Suprapubic skin (tissue), 4 donors: ENCODE data around the gene CDK11A. TPM values are rescaled to one million over a fixed set of nuclear protein-coding genes. Genes with fewer than 3 reads are reported as not detected.
"Not testable (repeated sequence)": the region's sequence is repeated elsewhere in the genome, so short reads cannot be mapped to it uniquely, and the experiment has no call there.

Experiments
- DNase-seq, 2 donors: peaks; one replicate each; pipeline ENCODE4 v3.0.0-alpha.2; 2019; ENCODE audit warnings: low spot score in 2 of 2
- H3K27ac ChIP-seq: fragments of 200-600 bp; sonication (generic); one replicate; pipeline ENCODE4 v1.5.1; 2019
- H3K27me3 ChIP-seq: fragments of 200-600 bp; sonication (generic); one replicate; pipeline ENCODE4 v1.5.1; 2019
- H3K36me3 ChIP-seq: fragments of 200-600 bp; sonication (generic); one replicate; pipeline ENCODE4 v1.5.1; 2019
- H3K4me1 ChIP-seq: fragments of 200-600 bp; sonication (generic); one replicate; pipeline ENCODE4 v1.5.1; 2019
- H3K4me3 ChIP-seq: fragments of 200-600 bp; sonication (generic); one replicate; pipeline ENCODE4 v1.5.1; 2019; ENCODE audit warnings: mild to moderate bottlenecking
- H3K9me3 ChIP-seq: fragments of 200-600 bp; sonication (generic); one replicate; pipeline ENCODE4 v1.5.1; 2019
- CTCF ChIP-seq, 2 donors: fragments of 200-600 bp in 1 of 2; fragments of 450-650 bp in 1 of 2; sonication (generic) in 1 of 2; IDR thresholded peaks; one replicate each; pipeline ENCODE4 v1.5.1; 2016 to 2019; ENCODE audit warnings: antibody characterized with exemption in 2 of 2, mild to moderate bottlenecking in 1 of 2, moderate library complexity in 1 of 2
- EP300 ChIP-seq: sonication (generic); formaldehyde crosslinking; IDR thresholded peaks from one replicate; pipeline ENCODE4 v1.6.1; 2017; ENCODE audit warnings: antibody characterized with exemption
- POLR2A ChIP-seq, 2 donors: fragments of 450-650 bp; IDR thresholded peaks; one replicate each; pipeline ENCODE4 v1.6.1; 2017; ENCODE audit warnings: antibody characterized with exemption in 2 of 2, mild to moderate bottlenecking in 2 of 2, moderate library complexity in 2 of 2
- POLR2AphosphoS5 ChIP-seq, 3 donors: sonication (generic); formaldehyde crosslinking; IDR thresholded peaks; one replicate each; pipeline ENCODE4 v1.6.1; 2017; ENCODE audit warnings: antibody characterized with exemption in 3 of 3
- WGBS: methylation state at CpG from one replicate; pipeline ENCODE4 v1.1.5; 2018; 5-methylcytosine and 5-hydroxymethylcytosine counted together
- total RNA-seq, 4 donors: library from RNA; depleted of rRNA; stranded (reverse); fragments of >200 nt; gene quantifications; one replicate each; pipeline ENCODE4 v1.1.0, GENCODE V29; 2016

CDK11A gene
- total RNA-seq, 4 donors from 2014 or later: 23.6 to 136 (median 53.4) TPM

- no peak for TF ChIP-seq CTCF (IDR thresholded peaks at IDR 0.05)
- TF ChIP-seq EP300: no peak
- no peak for TF ChIP-seq POLR2A (IDR thresholded peaks at IDR 0.05)
- no peak for TF ChIP-seq POLR2AphosphoS5 (IDR thresholded peaks at IDR 0.05)
- Histone ChIP-seq H3K36me3 (peaks cover 41% of the 10 kb centered on the region), H3K4me1 (peaks cover 6% of the 10 kb centered on the region), H3K4me3 (no peak overlapping the region), H3K27ac (no peak overlapping the region), H3K27me3 (no peaks in the 10 kb centered on the region), H3K9me3 (no peaks in the 10 kb centered on the region)
- 86% methylated on average over 11 of the region's 27 CpGs for WGBS
- peak in 1 of 2 donors; percentile 52 for DNase-seq
Measured at GRCh38 chr1:1664941-1665814, 59.0 kb downstream of the CDK11A start.

- not testable (repeated sequence) for H3K4me3 ChIP-seq, DNase-seq, H3K27me3 ChIP-seq, H3K9me3 ChIP-seq, H3K27ac ChIP-seq
- peaks cover 33% of the 10 kb centered on the region for H3K36me3 ChIP-seq
- H3K4me1 ChIP-seq: peaks cover 11% of the 10 kb centered on the region
- 50% methylated on average over 1 of the region's 11 CpGs for WGBS
Measured at GRCh38 chr1:1664318-1664717, 59.8 kb downstream of the CDK11A start.

GRCh38 chr1:1662830-1663560 lies 61.2 kb downstream of the CDK11A start:
- Histone ChIP-seq H3K36me3 (peaks cover 25% of the 10 kb centered on the region), H3K4me1 (peaks cover 12% of the 10 kb centered on the region), H3K27ac (peak overlapping the region; percentile 68)
- WGBS: 54% methylated on average over 15 of the region's 15 CpGs
- H3K27me3 ChIP-seq, H3K4me3 ChIP-seq, H3K9me3 ChIP-seq: not testable (repeated sequence)
- peak in 1 of 2 donors; percentile 75 for DNase-seq

- peaks cover 22% of the 10 kb centered on the region for H3K36me3 ChIP-seq
- H3K9me3 ChIP-seq, H3K4me3 ChIP-seq, H3K27me3 ChIP-seq, DNase-seq: not testable (repeated sequence)
- H3K27ac ChIP-seq: peak overlapping the region; percentile 68
- peaks cover 15% of the 10 kb centered on the region for H3K4me1 ChIP-seq
- WGBS: 53% methylated on average over 7 of the region's 9 CpGs
Measured at GRCh38 chr1:1662392-1662791, 61.8 kb downstream of the CDK11A start.

GRCh38 chr1:1658583-1659549 lies 65.3 kb downstream of the CDK11A start, which contains the start of gene CDK11B:
CDK11B (minus strand) TSS chr1:1659004; CDS start chr1:1657485, 1,519 bp downstream.
- not testable (repeated sequence) for H3K27me3 ChIP-seq, H3K9me3 ChIP-seq
- Histone ChIP-seq H3K36me3 (peaks cover 24% of the 10 kb centered on the region), H3K4me3 (peak within 1 kb of the TSS; percentile 83), H3K27ac (peak within 1 kb of the TSS; percentile 100), H3K4me1 (peaks cover 21% of the 10 kb centered on the region)
- under 1% methylated on average over 23 of the region's 96 CpGs for WGBS
- peak; percentile 23 to 87 (median 79) for TF ChIP-seq POLR2AphosphoS5 (IDR thresholded peaks at IDR 0.05)
- TF ChIP-seq CTCF (IDR thresholded peaks at IDR 0.05): peak in 1 of 2 donors; percentile 23
- peak in 1 of 2 donors; percentile 60 for TF ChIP-seq POLR2A (IDR thresholded peaks at IDR 0.05)
- DNase-seq: peak; percentile 93 to 96

Other genes starting within 250 kb of the CDK11A start
- 10 to 100 TPM; 15.0 to 23.2 (median 19.7) TPM for gene ATAD3A, start 212.2 kb downstream of the CDK11A start, total RNA-seq
- 1 to 10 TPM in 3 of 4 donors, not detected in 1; 1.0 to 1.7 (median 1.1) TPM for gene TMEM240, start 183.7 kb downstream of the CDK11A start, total RNA-seq
- 100 to 1,000 TPM; 102 to 115 (median 109) TPM for gene SSU72, start 149.5 kb downstream of the CDK11A start, total RNA-seq
- gene FNDC10, start 124.2 kb downstream of the CDK11A start, total RNA-seq: 10 to 100 TPM in 3 of 4 donors, 1 to 10 TPM in 1; 9.0 to 26.2 (median 24.5) TPM
- gene MIB2, start 108.9 kb downstream of the CDK11A start, total RNA-seq: 100 to 1,000 TPM; 131 to 212 (median 154) TPM
- gene MMP23B, start 92.2 kb downstream of the CDK11A start, total RNA-seq: 1 to 10 TPM; 1.7 to 3.1 (median 2.9) TPM
- gene CDK11B, start 65.4 kb downstream of the CDK11A start, total RNA-seq: 10 to 100 TPM; 18.1 to 28.6 (median 23.3) TPM
- gene SLC35E2B, start 31.6 kb downstream of the CDK11A start, total RNA-seq: 10 to 100 TPM; 34.0 to 59.9 (median 48.8) TPM
- gene NADK, start 54.1 kb upstream of the CDK11A start, total RNA-seq: 10 to 100 TPM; 55.5 to 78.3 (median 64.1) TPM
- 100 to 1,000 TPM; 121 to 159 (median 153) TPM for gene GNB1, start 166.7 kb upstream of the CDK11A start, total RNA-seq
- gene CALML6, start 190.9 kb upstream of the CDK11A start, total RNA-seq: 1 to 10 TPM in 1 of 4 donors, under 1 TPM in 2, not detected in 1; 0.30 to 3.3 (median 0.81) TPM
- gene TMEM52, start 194.9 kb upstream of the CDK11A start, total RNA-seq: 1 to 10 TPM; 2.2 to 6.0 (median 4.5) TPM